ENCODE measurements around the gene GALNS. TPM values are rescaled to one million over a fixed set of nuclear protein-coding genes. Genes with fewer than 3 reads are reported as not detected.
A peak's percentile ranks its signal among the peaks of the same experiment; 100 is the strongest.

The GALNS gene
- total RNA-seq, 1 experiment from 2014 or later = 62.3 TPM

DNA sequence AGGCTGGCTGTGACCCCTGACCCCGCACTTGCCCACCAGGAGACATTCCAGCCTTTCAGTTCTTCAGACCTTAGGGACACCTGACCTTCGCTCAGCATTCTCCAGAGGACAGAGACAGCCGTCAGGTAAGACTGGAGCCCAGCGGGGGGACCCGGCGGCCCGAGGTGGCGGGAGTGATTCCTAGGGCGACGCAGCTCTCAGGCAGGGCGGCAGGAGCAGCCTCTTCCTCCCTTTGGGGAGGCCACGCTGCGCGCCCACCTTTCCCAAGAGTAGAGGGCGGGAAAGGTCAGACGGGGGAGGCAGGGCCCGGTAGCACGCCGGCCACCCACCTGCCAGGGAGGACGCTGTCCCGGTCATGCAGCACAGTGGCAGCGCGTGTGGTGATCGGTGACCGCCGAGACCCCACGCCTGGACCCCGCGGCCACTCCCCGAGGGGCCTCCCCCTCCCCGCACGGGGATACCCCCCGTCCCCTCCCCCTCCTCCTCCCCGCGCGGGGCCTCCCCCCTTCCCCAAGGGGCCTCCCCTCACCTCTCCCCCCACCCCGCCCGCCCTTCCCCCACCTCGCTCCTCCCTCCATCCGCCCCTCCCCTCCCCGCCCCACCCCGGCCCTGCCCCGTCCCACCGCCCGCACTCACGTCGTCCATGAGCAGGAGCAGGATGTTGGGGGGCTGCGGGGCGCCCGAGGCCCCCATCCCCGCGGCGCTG is 472 bp downstream of the GALNS start:
- peak overlapping the region; percentile 80; the same call in 1 of the 2 replicates for H3K4me3 ChIP-seq
- no TSS peak for BruUV-seq (replicated peaks)
- H3K9me3 ChIP-seq (ENCODE audit: insufficient read depth, low read depth) = no peaks in the 10 kb centered on the region
- 0 out of 2 replicates have a peak, but pooled peaks cover 7% of the 10 kb centered on the region for H3K79me2 ChIP-seq (ENCODE audit: low read depth)
- intact Hi-C loops (cut with micrococcal nuclease; ENCODE audit: unreplicated experiment) = loop anchor here (10.0 kb wide), 1 partner anchor 69 kb away; no protein-coding TSS in a partner anchor
- H3K27me3 ChIP-seq (ENCODE audit: insufficient read depth, low read depth) = no peaks in the 10 kb centered on the region
- H2AFZ ChIP-seq = no peak overlapping the region
- no peak for TF ChIP-seq EZH2 (IDR thresholded peaks at IDR 0.05; ENCODE audit: low read depth)
- no peak for TF ChIP-seq CTCF (conservative IDR thresholded peaks at IDR 0.05)
- H3K4me2 ChIP-seq = peak overlapping the region; percentile 75
- H3K27ac ChIP-seq = no peak overlapping the region
- H3K36me3 ChIP-seq (ENCODE audit: low read depth) = no peaks in the 10 kb centered on the region
- H3K9me2 ChIP-seq (ENCODE audit: insufficient read depth) = no peaks in the 10 kb centered on the region
- H4K20me1 ChIP-seq (ENCODE audit: insufficient read depth) = no peaks in the 10 kb centered on the region
- CTCF ChIA-PET = no interaction called here
- H3F3A ChIP-seq (ENCODE audit: insufficient read depth, low read depth) = no peaks in the 10 kb centered on the region
- POLR2A ChIA-PET (ENCODE audit: unreplicated experiment) = no interaction called here
- peaks cover 5% of the 10 kb centered on the region for H3K4me1 ChIP-seq (replicated peaks; ENCODE audit: insufficient read depth)
- DNase-seq = no peak

GRCh38 chr16:88855736-88856121 is 1.0 kb downstream of the GALNS start:
- intact Hi-C loops (cut with micrococcal nuclease; ENCODE audit: unreplicated experiment) = loop anchor here (10.0 kb wide), 1 partner anchor 69 kb away; no protein-coding TSS in a partner anchor
- 0 out of 2 replicates have a peak, but pooled peaks cover 7% of the 10 kb centered on the region for H3K79me2 ChIP-seq (ENCODE audit: low read depth)
- no peaks in the 10 kb centered on the region for H4K20me1 ChIP-seq (ENCODE audit: insufficient read depth)
- H3K4me2 ChIP-seq = peak overlapping the region; percentile 75
- H3K4me3 ChIP-seq = peak overlapping the region; percentile 51; the same call in 1 of the 2 replicates
- TSS peak; percentile 41 for BruUV-seq (replicated peaks)
- H2AFZ ChIP-seq = no peak overlapping the region
- H3K9me3 ChIP-seq (ENCODE audit: insufficient read depth, low read depth) = no peaks in the 10 kb centered on the region
- POLR2A ChIA-PET (ENCODE audit: unreplicated experiment) = no interaction called here
- no peaks in the 10 kb centered on the region for H3K9me2 ChIP-seq (ENCODE audit: insufficient read depth)
- H3K4me1 ChIP-seq (replicated peaks; ENCODE audit: insufficient read depth) = peaks cover 5% of the 10 kb centered on the region
- H3K36me3 ChIP-seq (ENCODE audit: low read depth) = no peaks in the 10 kb centered on the region
- CTCF ChIA-PET = no interaction called here
- no peaks in the 10 kb centered on the region for H3K27me3 ChIP-seq (ENCODE audit: insufficient read depth, low read depth)
- no peak overlapping the region for H3K27ac ChIP-seq
- DNase-seq = no peak
- H3F3A ChIP-seq (ENCODE audit: insufficient read depth, low read depth) = no peaks in the 10 kb centered on the region
- TF ChIP-seq CTCF (conservative IDR thresholded peaks at IDR 0.05) (no peak), EZH2 (IDR thresholded peaks at IDR 0.05; ENCODE audit: low read depth) (no peak)

- H3K79me2 ChIP-seq (ENCODE audit: low read depth) = 0 out of 2 replicates have a peak, but pooled peaks cover 7% of the 10 kb centered on the region
- H3K9me2 ChIP-seq (ENCODE audit: insufficient read depth) = no peaks in the 10 kb centered on the region
- H3K4me3 ChIP-seq = no peak overlapping the region
- no peaks in the 10 kb centered on the region for H3K9me3 ChIP-seq (ENCODE audit: insufficient read depth, low read depth)
- BruUV-seq (replicated peaks) = no TSS peak
- intact Hi-C loops (cut with micrococcal nuclease; ENCODE audit: unreplicated experiment) = loop anchor here (10.0 kb wide), 1 partner anchor 70 kb away; no protein-coding TSS in a partner anchor
- TF ChIP-seq CTCF (conservative IDR thresholded peaks at IDR 0.05) = no peak
- no peak for TF ChIP-seq EZH2 (IDR thresholded peaks at IDR 0.05; ENCODE audit: low read depth)
- no peaks in the 10 kb centered on the region for H4K20me1 ChIP-seq (ENCODE audit: insufficient read depth)
- no peak overlapping the region for H3K27ac ChIP-seq
- H3K27me3 ChIP-seq (ENCODE audit: insufficient read depth, low read depth) = no peaks in the 10 kb centered on the region
- POLR2A ChIA-PET (ENCODE audit: unreplicated experiment) = no interaction called here
- CTCF ChIA-PET = interaction anchor here (0.6 kb wide), 1 partner anchor 118 kb away, joined by 3 read pairs; no protein-coding TSS in a partner anchor
- H2AFZ ChIP-seq = no peak overlapping the region
- H3K36me3 ChIP-seq (ENCODE audit: low read depth) = no peaks in the 10 kb centered on the region
- peaks cover 5% of the 10 kb centered on the region for H3K4me1 ChIP-seq (replicated peaks; ENCODE audit: insufficient read depth)
- no peak overlapping the region for H3K4me2 ChIP-seq
- H3F3A ChIP-seq (ENCODE audit: insufficient read depth, low read depth) = no peaks in the 10 kb centered on the region
- DNase-seq = no peak
Observed at GRCh38 chr16:88855176-88855575, 1.6 kb downstream of the GALNS start.
